PC-3 (cell line): Measurements from ENCODE around the gene ALG14. TPM values are rescaled to one million over a fixed set of nuclear protein-coding genes. Genes with fewer than 3 reads are reported as not detected.

ENCODE experiments used
- ATAC-seq: fragments of 200-7000 bp; cut with Tn5 transposase; 2 replicates; pipeline ENCODE4 v1.9.1; 2020; ENCODE audit warnings: mild to moderate bottlenecking, moderate library complexity
- BruUV-seq: library from RNA; stranded (reverse); fragments of 400-500 nt; replicated peaks from 2 replicates; lab custom pipeline; 2021; lab: Mats Ljungman, UMichigan
- CTCF ChIA-PET: fragments of 300-600 bp; sonication (Branson Sonifier 250); formaldehyde crosslinking; loops from one replicate; lab custom pipeline; 2022; ENCODE audit warnings: antibody characterized with exemption; lab: Charles Lee
- POLR2A ChIA-PET: fragments of 300-600 bp; sonication (Branson Sonifier 250); formaldehyde crosslinking; loops from one replicate; lab custom pipeline; 2022; ENCODE audit warnings: antibody characterized with exemption; ENCODE audit not compliant: unreplicated experiment; lab: Charles Lee
- DNase-seq: peaks from one replicate; pipeline ENCODE4 v3.0.0-alpha.2; 2015
- H2AFZ ChIP-seq: fragments of 300-600 bp; sonication (generic); 2 replicates; pipeline ENCODE4 v1.6.0; 2016; ENCODE audit warnings: antibody characterized with exemption, low read length
- H3F3A ChIP-seq: fragments of 300-600 bp; sonication (generic); one replicate; pipeline ENCODE4 v1.6.0; 2017; ENCODE audit warnings: antibody characterized with exemption, low read length, control low read depth, mild to moderate bottlenecking; ENCODE audit not compliant: unreplicated experiment
- H3K27ac ChIP-seq: fragments of 300-600 bp; sonication (generic); 2 replicates; pipeline ENCODE4 v1.5.1; 2016; ENCODE audit warnings: mild to moderate bottlenecking, low read length
- H3K27me3 ChIP-seq: fragments of 300-600 bp; sonication (generic); 2 replicates; pipeline ENCODE4 v1.6.1; 2016; ENCODE audit warnings: low read length, mixed read lengths
- H3K36me3 ChIP-seq: fragments of 300-600 bp; sonication (generic); 2 replicates; pipeline ENCODE4 v1.6.1; 2016; ENCODE audit warnings: low read depth, mixed run types, low read length, mixed read lengths
- H3K4me1 ChIP-seq: fragments of 300-600 bp; sonication (generic); 2 replicates; pipeline ENCODE4 v1.5.1; 2016; ENCODE audit warnings: low read length; ENCODE audit not compliant: insufficient read depth
- H3K4me2 ChIP-seq: fragments of 300-600 bp; sonication (generic); 2 replicates; pipeline ENCODE4 v1.6.0; 2016; ENCODE audit warnings: low read length
- H3K4me3 ChIP-seq: fragments of 300-600 bp; sonication (generic); 2 replicates; pipeline ENCODE4 v1.5.1; 2016; ENCODE audit warnings: mild to moderate bottlenecking, low read length, mixed read lengths
- H3K79me2 ChIP-seq: fragments of 300-600 bp; sonication (generic); 2 replicates; pipeline ENCODE4 v1.6.1; 2017; ENCODE audit warnings: low read length, mixed read lengths
- H3K9ac ChIP-seq: fragments of 300-600 bp; sonication (generic); 2 replicates; pipeline ENCODE4 v1.6.0; 2016; ENCODE audit warnings: mild to moderate bottlenecking, low read length
- H3K9me2 ChIP-seq: fragments of 300-600 bp; sonication (generic); replicated peaks from 2 replicates; pipeline ENCODE4 v1.6.1; 2016; ENCODE audit warnings: mixed run types, low read length, mixed read lengths
- H3K9me3 ChIP-seq: fragments of 300-600 bp; sonication (generic); 2 replicates; pipeline ENCODE4 v1.6.1; 2016; ENCODE audit warnings: low read length, mixed read lengths
- H4K20me1 ChIP-seq: fragments of 300-600 bp; sonication (generic); 2 replicates; pipeline ENCODE4 v1.6.1; 2016; ENCODE audit warnings: low read length, mixed read lengths
- CTCF ChIP-seq: fragments of 300-600 bp; sonication (generic); conservative IDR thresholded peaks from 2 replicates; pipeline ENCODE4 v1.5.1; 2017; ENCODE audit warnings: antibody characterized with exemption, low read depth, mild to moderate bottlenecking, low read length
- EZH2 ChIP-seq: fragments of 300-600 bp; sonication (generic); IDR thresholded peaks from one replicate; pipeline ENCODE4 v1.6.1; 2017; ENCODE audit warnings: antibody characterized with exemption, mild to moderate bottlenecking, low read length; ENCODE audit not compliant: unreplicated experiment
- EZH2phosphoT487 ChIP-seq: fragments of 300-600 bp; sonication (generic); IDR thresholded peaks from 2 replicates; pipeline ENCODE4 v1.6.1; 2018; ENCODE audit warnings: mild to moderate bottlenecking, antibody characterized with exemption, low read length, borderline replicate concordance
- intact Hi-C: fragments of 100-400 bp; cut with micrococcal nuclease; formaldehyde crosslinking; loops from 2 replicates; pipeline ENCODE4 v1.9.0; 2023
- total RNA-seq: library from RNA; depleted of rRNA; stranded (reverse); fragments of >200 nt; gene quantifications from 2 replicates; pipeline ENCODE4 v1.2.3, GENCODE V29; 2014

ALG14 gene
- total RNA-seq, 1 experiment from 2014 or later = 3.4 TPM

GRCh38 chr1:94955767-94956632 lies 116.8 kb downstream of the ALG14 start:
- peaks cover 29% of the 10 kb centered on the region for H3K4me1 ChIP-seq
- intact Hi-C loops = no loop called here
- no peaks in the 10 kb centered on the region for H4K20me1 ChIP-seq
- no peaks in the 10 kb centered on the region for H3K36me3 ChIP-seq
- no peaks in the 10 kb centered on the region for H3K27me3 ChIP-seq
- no peaks in the 10 kb centered on the region for H3K9me2 ChIP-seq
- 0 out of 2 replicates have a peak overlapping the region, but pooled peaks have one; percentile 11 for H3K9ac ChIP-seq
- CTCF ChIA-PET = no interaction called here
- no peaks in the 10 kb centered on the region for H3K79me2 ChIP-seq
- H3F3A ChIP-seq = no peaks in the 10 kb centered on the region
- DNase-seq (peak; percentile 56), ATAC-seq (peak; percentile 74)
- H3K4me3 ChIP-seq = no peak overlapping the region
- no TSS peak for BruUV-seq
- peak overlapping the region; percentile 8 for H2AFZ ChIP-seq
- peak overlapping the region; percentile 6 for H3K4me2 ChIP-seq
- H3K9me3 ChIP-seq = no peaks in the 10 kb centered on the region
- H3K27ac ChIP-seq = peak overlapping the region; percentile 69
- TF ChIP-seq EZH2 (no peak), EZH2phosphoT487 (no peak), CTCF (no peak)
- POLR2A ChIA-PET = no interaction called here

GRCh38 chr1:94954263-94955220 lies 118.2 kb downstream of the ALG14 start:
- CTCF ChIA-PET = no interaction called here
- H2AFZ ChIP-seq = peak overlapping the region; percentile 11; the same call in 1 of the 2 replicates
- POLR2A ChIA-PET = no interaction called here
- no peaks in the 10 kb centered on the region for H4K20me1 ChIP-seq
- H3K4me2 ChIP-seq = peak overlapping the region; percentile 5; the same call in 1 of the 2 replicates
- TF ChIP-seq EZH2 = no peak
- TF ChIP-seq CTCF = no peak
- no peak for TF ChIP-seq EZH2phosphoT487
- H3K9me3 ChIP-seq = no peaks in the 10 kb centered on the region
- H3F3A ChIP-seq = no peaks in the 10 kb centered on the region
- H3K4me3 ChIP-seq = no peak overlapping the region
- H3K79me2 ChIP-seq = no peaks in the 10 kb centered on the region
- no peaks in the 10 kb centered on the region for H3K36me3 ChIP-seq
- DNase-seq = peak; percentile 65
- intact Hi-C loops = no loop called here
- peaks cover 42% of the 10 kb centered on the region for H3K4me1 ChIP-seq
- ATAC-seq = peak; percentile 27
- no peaks in the 10 kb centered on the region for H3K9me2 ChIP-seq
- H3K27me3 ChIP-seq = no peaks in the 10 kb centered on the region
- H3K9ac ChIP-seq = no peak overlapping the region
- no TSS peak for BruUV-seq
- peak overlapping the region; percentile 31 for H3K27ac ChIP-seq
